HCT116 (cell line): ENCODE data around the gene KANK2.

Experiments
- EZH2 ChIP-seq: fragments of 200-600 bp; sonication (generic); IDR thresholded peaks from 2 replicates; pipeline ENCODE4 v1.6.1; 2017; ENCODE audit warnings: antibody characterized with exemption, mixed run types
- POLR2AphosphoS5 ChIP-seq: IDR thresholded peaks from 2 replicates; pipeline ENCODE4 v1.6.1; 2011; ENCODE audit warnings: mild to moderate bottlenecking, low read depth, low read length, moderate library complexity
- SIN3A ChIP-seq: IDR thresholded peaks from 2 replicates; pipeline ENCODE4 v1.6.1; 2012; ENCODE audit warnings: low read depth
- YY1 ChIP-seq: IDR thresholded peaks from 2 replicates; pipeline ENCODE4 v1.6.1; 2011; ENCODE audit warnings: low read length, low read depth, moderate library complexity, mild to moderate bottlenecking; ENCODE audit not compliant: insufficient replicate concordance; ENCODE audit errors: extremely low read depth
- ZFX ChIP-seq: fragments of 450-650 bp; IDR thresholded peaks from 2 replicates; pipeline ENCODE4 v1.6.1; 2017

DNA sequence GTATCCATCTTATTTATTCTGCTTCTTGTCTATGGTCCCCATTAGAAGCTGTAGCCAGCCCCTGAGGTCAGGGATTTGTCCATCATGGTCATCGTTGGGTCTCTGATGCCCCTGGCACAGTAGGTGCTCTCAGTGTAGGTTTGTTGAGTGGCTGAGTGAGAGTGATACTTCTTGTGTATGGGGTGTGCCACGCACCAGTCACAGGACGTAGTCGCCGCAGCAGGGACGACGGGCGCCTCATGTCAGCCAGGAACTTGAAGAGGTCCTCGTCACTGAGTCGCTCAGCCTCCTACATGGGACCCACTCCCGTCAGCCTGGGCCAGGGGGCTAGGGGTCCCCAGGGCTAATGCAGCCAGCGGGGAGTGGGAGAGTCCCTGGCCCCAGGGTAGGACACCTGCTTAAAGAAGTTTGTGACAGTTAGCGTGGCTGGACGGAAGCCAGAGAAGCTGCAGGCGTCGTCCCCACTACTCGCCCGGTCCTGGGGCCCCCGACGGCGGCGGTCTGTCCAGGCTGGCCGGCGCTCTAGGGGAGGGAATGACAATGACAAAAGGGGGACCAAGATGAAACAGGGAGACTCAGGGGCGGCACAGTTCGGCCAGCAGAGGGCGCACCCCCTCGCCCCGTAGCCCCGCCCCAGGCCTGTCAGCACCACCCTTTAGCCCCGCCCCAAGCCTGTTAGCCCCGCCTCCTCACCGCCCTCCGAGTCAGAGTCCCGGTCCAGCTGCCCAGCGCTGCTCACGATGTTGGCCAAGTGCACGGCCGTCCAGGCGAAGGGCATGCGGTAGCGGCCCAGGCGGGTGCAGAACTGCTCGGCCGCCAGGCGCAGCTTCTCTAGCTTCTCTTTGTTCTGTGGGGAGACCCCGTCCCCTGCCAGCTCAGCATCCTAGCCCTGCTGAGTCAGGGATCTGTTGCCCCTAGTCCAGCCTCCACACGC is 45.8 kb upstream of the KANK2 start:
- TF ChIP-seq SIN3A: no peak
- no peak for TF ChIP-seq ZFX
- no peak for TF ChIP-seq POLR2AphosphoS5
- TF ChIP-seq YY1: no peak
- no peak for TF ChIP-seq EZH2
